ENCODE measurements around the gene APOLD1. TPM values are rescaled to one million over a fixed set of nuclear protein-coding genes. Genes with fewer than 3 reads are reported as not detected.

The APOLD1 gene
- polyA plus RNA-seq, 2 of the 4 experiments (the other 2 are of a cell fraction), result 0.44 to 1.3 TPM

- Histone ChIP-seq H3K4me1 (peaks cover 26% of the 10 kb centered on the region), H3K27ac (no peak overlapping the region), H3K4me3 (no peak overlapping the region), H3K9me3 (no peaks in the 10 kb centered on the region), H3K4me2 (no peak overlapping the region)
- ChIA-PET POLR2A (no interaction called here), CTCF (interaction anchor here (0.5 to 3.7 kb wide), 2 partner anchors 12 to 40 kb away, joined by 3 to 17 read pairs; no protein-coding TSS in a partner anchor)
- ATAC-seq, result peak; percentile 65 to 66; a peak in 5 of 6 replicates
- TF ChIP-seq E2F6 (IDR thresholded peaks at IDR 0.05; ENCODE audit: borderline replicate concordance, low read depth), result no peak
- no peak for TF ChIP-seq ZNF302 (CRISPR knock-in tag; IDR thresholded peaks at IDR 0.05)
- no peak for TF ChIP-seq KDM5A (IDR thresholded peaks at IDR 0.05)
- TF ChIP-seq CBX2 (IDR thresholded peaks at IDR 0.05; ENCODE audit: borderline replicate concordance, low read depth), result no peak
- TF ChIP-seq TP53 (CRISPR knock-in tag; IDR thresholded peaks at IDR 0.05), result no peak
- no peak for TF ChIP-seq FOXS1 (CRISPR knock-in tag; IDR thresholded peaks at IDR 0.05)
- TF ChIP-seq ZSCAN20 (CRISPR knock-in tag; IDR thresholded peaks at IDR 0.05), result no peak
- TF ChIP-seq EHMT2 (IDR thresholded peaks at IDR 0.05; ENCODE audit: low read depth), result no peak
- TF ChIP-seq ZFP36 (IDR thresholded peaks at IDR 0.05; ENCODE audit: borderline replicate concordance, partially characterized antibody), result no peak
- no peak for TF ChIP-seq HDAC2 (IDR thresholded peaks at IDR 0.05)
- TF ChIP-seq FOSB (CRISPR knock-in tag; IDR thresholded peaks at IDR 0.05), result no peak
- no peak for TF ChIP-seq USF2 (IDR thresholded peaks at IDR 0.05)
- no peak for TF ChIP-seq PBX3 (IDR thresholded peaks at IDR 0.05)
- DNase-seq (ENCODE audit: low read depth in 1 of 2, low spot score in 1 of 2), result no peak
- 72% methylated on average over 3 of the region's 3 CpGs for WGBS (ENCODE audit: missing lambda C conversion rate)
- FAIRE-seq, result peak; percentile 51
Observed at GRCh38 chr12:12777092-12777491, 8.4 kb upstream of the APOLD1 start.

- no peak overlapping the region; a peak in 1 of 6 replicates for H3K27ac ChIP-seq
Observed at GRCh38 chr12:12779007-12779406, 6.5 kb upstream of the APOLD1 start.

More at GRCh38 chr12:12779007-12779406, 6.5 kb upstream of the APOLD1 start:
- WGBS (ENCODE audit: missing lambda C conversion rate), result 72% methylated on average over 2 of the region's 2 CpGs
- ATAC-seq (peak; percentile 28 to 45; a peak in 3 of 6 replicates), FAIRE-seq (no peak), DNase-seq (ENCODE audit: low read depth in 1 of 2, low spot score in 1 of 2) (no peak)
- H3K4me1 ChIP-seq, result peaks cover 26% of the 10 kb centered on the region
- ChIA-PET CTCF (interaction anchor here (0.8 to 3.7 kb wide), 4 partner anchors 10 to 112 kb away, joined by 3 to 17 read pairs (median 4); partner anchors contain the start of gene GPRC5A), POLR2A (no interaction called here)
- no peak overlapping the region for H3K4me3 ChIP-seq
- TF ChIP-seq RARB (CRISPR knock-in tag; IDR thresholded peaks at IDR 0.05) (no peak), HDAC2 (IDR thresholded peaks at IDR 0.05) (no peak), ZNF302 (CRISPR knock-in tag; IDR thresholded peaks at IDR 0.05) (no peak), ESRRA (IDR thresholded peaks at IDR 0.05; ENCODE audit: borderline replicate concordance, low read length) (no peak), RCOR1 (IDR thresholded peaks at IDR 0.05; ENCODE audit: low read depth, low read length) (no peak), ELK1 (IDR thresholded peaks at IDR 0.05; ENCODE audit: low read depth, low read length) (no peak), CEBPB (IDR thresholded peaks at IDR 0.05) (no peak), TP53 (CRISPR knock-in tag; IDR thresholded peaks at IDR 0.05) (no peak), NFE2L2 (conservative IDR thresholded peaks at IDR 0.05; ENCODE audit: low read length) (no peak), E2F6 (IDR thresholded peaks at IDR 0.05; ENCODE audit: borderline replicate concordance, low read depth) (no peak), NR3C1 (IDR thresholded peaks at IDR 0.05) (no peak)
- no peaks in the 10 kb centered on the region for H3K9me3 ChIP-seq
- H3K4me2 ChIP-seq, result peak overlapping the region; percentile 56
